Activated T-cell treated with anti-CD3 and anti-CD28 coated beads, Interleukin-2, amount 50 U/mL, for 48 hours (primary cell): ENCODE measurements around the gene TAS2R42.

Source experiments
- DNase-seq, 2 experiments: peaks; one replicate each; pipeline ENCODE4 v3.0.0-alpha.2; 2020

Gene TAS2R42

GRCh38 chr12:11143352-11143751 is 43.4 kb downstream of the TAS2R42 start:
- DNase-seq: no peak

- no peak for DNase-seq
Observed at GRCh38 chr12:11136075-11136474, 50.7 kb downstream of the TAS2R42 start.
